GM13976 (cell line): Measurements from ENCODE around the gene TAS1R2.

Experiments
- DNase-seq: peaks from one replicate; pipeline ENCODE4 v3.0.0; 2012; ENCODE audit warnings: low spot score
- in situ Hi-C: fragments of 300-500 bp; cut with MboI; formaldehyde crosslinking; loops from one replicate; pipeline ENCODE4 v1.12.0; 2022; ENCODE audit warnings: low sequenced_read_pairs, mixed read lengths, inconsistent platforms; ENCODE audit not compliant: unreplicated experiment
- TF ChIP-seq, protein P1 (sequence below): IDR thresholded peaks from 2 replicates; pipeline ENCODE4 v1.5.1; 2012; ENCODE audit warnings: borderline replicate concordance, mild to moderate bottlenecking; ENCODE audit not compliant: insufficient read depth; ENCODE audit errors: extremely low read depth, missing control alignments, control extremely low read depth

The TAS1R2 gene

DNA sequence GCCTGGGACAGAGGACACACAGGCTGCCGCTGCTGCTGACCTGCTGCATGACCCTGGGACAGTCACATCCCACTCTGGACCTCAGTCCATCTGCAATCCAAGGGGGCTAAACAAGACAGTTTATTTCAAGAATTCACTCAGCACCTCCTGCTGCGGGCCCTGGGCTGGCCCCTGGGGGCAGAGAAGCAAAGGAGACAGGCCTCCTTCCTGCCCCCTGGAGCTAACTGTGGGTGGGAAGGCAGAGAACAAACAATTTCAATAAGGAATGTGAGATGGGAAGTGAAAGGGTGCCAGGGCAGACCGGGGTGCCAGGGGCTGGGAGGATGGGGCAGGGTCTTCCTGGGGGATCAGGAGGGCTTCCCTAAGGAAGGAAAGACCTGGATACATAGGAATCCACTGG, 60.0 kb downstream of the TAS1R2 start:
- no peak for DNase-seq
- in situ Hi-C loops = no loop called here
- TF ChIP-seq, protein P1, sequence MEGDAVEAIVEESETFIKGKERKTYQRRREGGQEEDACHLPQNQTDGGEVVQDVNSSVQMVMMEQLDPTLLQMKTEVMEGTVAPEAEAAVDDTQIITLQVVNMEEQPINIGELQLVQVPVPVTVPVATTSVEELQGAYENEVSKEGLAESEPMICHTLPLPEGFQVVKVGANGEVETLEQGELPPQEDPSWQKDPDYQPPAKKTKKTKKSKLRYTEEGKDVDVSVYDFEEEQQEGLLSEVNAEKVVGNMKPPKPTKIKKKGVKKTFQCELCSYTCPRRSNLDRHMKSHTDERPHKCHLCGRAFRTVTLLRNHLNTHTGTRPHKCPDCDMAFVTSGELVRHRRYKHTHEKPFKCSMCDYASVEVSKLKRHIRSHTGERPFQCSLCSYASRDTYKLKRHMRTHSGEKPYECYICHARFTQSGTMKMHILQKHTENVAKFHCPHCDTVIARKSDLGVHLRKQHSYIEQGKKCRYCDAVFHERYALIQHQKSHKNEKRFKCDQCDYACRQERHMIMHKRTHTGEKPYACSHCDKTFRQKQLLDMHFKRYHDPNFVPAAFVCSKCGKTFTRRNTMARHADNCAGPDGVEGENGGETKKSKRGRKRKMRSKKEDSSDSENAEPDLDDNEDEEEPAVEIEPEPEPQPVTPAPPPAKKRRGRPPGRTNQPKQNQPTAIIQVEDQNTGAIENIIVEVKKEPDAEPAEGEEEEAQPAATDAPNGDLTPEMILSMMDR = no peak

DNA sequence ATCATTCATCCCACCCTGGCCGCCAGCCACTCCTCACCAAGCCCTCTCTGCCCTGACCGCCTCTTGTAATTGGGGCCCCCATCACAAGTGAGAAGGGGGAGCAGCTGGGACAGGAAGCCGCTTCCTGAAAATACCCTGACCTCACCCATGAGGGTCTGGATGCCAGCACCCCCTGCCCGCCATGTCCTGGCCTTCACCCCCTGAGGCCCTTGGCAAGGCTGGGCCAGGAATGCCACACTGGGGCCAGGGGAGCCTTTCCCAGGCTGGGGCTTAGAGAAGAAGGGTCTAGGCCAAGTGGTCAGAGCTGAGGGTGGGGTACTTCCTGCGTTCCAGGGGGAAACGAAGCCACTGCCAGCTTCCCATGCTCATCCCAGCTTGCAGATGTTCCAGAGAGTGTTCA, 60.5 kb downstream of the TAS1R2 start:
- in situ Hi-C loops = no loop called here
- no peak for DNase-seq
- TF ChIP-seq, protein P1 = no peak

DNA sequence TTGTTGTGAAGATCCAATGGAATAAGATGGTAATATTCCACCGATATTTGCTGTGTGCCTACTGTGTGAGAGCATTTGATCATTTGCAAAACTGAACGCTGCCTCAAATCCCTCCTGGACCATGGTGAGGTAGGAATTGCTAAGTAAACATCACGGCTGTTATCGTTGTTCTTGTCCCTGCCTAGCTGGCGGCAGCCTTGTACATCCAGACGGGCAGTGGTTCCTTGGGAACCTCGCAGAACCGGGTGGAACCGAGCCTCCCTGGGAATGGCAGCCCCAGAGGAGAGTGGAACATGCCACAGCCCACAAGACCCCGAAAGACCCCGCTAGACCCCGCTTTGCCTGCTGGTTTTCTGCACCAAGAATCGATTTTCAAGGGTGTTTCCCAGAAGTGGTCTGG, 60.9 kb downstream of the TAS1R2 start:
- TF ChIP-seq, protein P1 = no peak
- in situ Hi-C loops = no loop called here
- DNase-seq = no peak

DNA sequence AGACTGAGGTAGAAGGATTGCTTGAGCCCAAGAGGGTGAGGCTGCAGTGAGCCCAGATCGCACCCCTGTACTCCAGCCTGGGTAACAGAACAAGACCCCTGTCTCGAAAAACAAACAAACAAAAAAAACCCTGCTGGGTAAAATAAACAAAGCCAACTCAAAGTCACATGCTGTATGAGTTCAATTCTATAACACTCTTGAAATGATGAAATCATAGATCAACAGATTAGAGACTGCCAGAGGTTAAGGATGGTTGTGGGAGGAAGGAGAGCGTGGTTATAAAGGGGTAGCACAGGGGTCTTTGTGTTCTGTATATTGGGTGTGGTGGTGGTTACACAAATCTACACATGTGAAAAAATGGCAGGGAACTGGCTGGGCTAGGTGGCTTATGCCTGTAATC, 62.5 kb downstream of the TAS1R2 start:
- TF ChIP-seq, protein P1 = no peak
- no peak for DNase-seq
- in situ Hi-C loops = no loop called here

DNA sequence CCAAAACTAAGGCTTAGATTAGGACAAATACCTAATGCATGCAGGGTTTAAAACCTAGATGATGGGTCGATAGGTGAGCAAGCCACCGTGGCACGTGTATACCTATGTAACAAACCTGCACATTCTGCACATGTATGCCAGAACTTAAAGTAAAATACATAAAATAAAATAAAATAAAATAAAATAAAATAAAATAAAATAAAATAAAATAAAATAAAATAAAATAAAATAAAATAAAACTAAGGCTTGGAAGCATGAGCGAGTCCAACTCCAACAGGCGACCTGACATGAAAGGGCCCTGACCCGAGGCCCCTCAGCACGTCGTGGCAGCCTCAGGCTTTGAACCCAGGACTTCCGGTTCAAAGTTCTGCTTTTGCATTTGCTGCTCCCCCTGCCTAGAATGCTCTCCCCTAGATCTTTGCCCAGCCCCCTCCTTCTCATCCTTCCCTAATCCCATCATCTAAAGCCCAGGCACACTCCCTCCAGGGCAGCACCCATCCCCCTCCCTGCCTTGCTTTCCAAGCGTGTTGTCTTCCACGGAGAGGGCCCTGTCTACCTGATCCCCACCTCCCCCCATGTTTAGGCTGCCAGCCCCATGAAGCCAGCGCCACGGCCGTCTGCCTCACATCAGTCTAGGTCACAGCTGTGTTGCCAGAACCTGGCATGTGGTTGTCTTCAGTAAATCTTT, 64.3 kb downstream of the TAS1R2 start:
- DNase-seq = no peak
- TF ChIP-seq, protein P1 = no peak
- in situ Hi-C loops = no loop called here

DNA sequence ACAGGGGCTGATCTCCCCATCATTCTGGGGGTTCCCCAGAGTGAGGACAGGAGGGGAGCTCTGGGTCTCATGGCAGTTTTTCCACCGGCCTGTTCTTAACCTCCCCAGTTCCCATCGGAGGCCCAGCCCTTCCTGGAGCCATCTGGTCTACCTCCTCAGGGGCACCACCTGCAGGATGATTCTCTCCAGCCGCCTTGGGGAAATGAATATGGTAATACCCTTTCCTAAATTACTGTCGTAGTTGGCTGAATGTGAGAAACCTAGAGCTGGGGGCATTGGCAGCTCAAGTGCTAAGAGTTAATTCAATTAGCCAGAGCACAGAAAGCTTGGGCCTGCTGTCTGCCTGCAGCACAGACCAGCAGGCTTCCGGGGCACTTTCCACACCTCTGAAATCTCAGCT, 64.9 kb downstream of the TAS1R2 start:
- DNase-seq = no peak
- TF ChIP-seq, protein P1 = no peak
- in situ Hi-C loops = no loop called here
